ENCODE data around the gene INPP5F.

DNA sequence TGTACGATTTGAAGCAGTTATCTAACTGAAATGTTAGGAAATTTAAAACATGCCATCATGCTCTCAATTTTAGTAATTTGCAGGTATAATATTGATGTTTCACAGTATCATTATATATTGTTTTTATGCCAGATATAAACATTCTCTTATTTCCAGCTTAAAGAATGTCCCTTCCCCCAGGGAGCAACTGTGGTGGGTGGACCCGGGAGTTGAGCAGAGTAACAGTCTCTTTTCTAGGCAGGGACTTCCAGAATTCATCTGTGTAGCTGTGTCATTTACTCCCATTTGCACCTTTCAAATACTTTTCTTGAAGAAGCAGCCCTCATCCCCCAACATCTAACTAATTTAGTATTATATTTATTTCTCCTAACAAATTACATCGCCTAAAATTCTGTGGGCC, 9.6 kb downstream of the INPP5F start:
- TF ChIP-seq, protein P1, sequence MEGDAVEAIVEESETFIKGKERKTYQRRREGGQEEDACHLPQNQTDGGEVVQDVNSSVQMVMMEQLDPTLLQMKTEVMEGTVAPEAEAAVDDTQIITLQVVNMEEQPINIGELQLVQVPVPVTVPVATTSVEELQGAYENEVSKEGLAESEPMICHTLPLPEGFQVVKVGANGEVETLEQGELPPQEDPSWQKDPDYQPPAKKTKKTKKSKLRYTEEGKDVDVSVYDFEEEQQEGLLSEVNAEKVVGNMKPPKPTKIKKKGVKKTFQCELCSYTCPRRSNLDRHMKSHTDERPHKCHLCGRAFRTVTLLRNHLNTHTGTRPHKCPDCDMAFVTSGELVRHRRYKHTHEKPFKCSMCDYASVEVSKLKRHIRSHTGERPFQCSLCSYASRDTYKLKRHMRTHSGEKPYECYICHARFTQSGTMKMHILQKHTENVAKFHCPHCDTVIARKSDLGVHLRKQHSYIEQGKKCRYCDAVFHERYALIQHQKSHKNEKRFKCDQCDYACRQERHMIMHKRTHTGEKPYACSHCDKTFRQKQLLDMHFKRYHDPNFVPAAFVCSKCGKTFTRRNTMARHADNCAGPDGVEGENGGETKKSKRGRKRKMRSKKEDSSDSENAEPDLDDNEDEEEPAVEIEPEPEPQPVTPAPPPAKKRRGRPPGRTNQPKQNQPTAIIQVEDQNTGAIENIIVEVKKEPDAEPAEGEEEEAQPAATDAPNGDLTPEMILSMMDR (IDR thresholded peaks at IDR 0.05): no peak
- TF ChIP-seq EP300 (IDR thresholded peaks at IDR 0.05) (no peak), POLR2AphosphoS5 (IDR thresholded peaks at IDR 0.05) (no peak)

Measured in stomach (tissue), 4 donors.